ENCODE measurements around the gene DCAF6.

DNA sequence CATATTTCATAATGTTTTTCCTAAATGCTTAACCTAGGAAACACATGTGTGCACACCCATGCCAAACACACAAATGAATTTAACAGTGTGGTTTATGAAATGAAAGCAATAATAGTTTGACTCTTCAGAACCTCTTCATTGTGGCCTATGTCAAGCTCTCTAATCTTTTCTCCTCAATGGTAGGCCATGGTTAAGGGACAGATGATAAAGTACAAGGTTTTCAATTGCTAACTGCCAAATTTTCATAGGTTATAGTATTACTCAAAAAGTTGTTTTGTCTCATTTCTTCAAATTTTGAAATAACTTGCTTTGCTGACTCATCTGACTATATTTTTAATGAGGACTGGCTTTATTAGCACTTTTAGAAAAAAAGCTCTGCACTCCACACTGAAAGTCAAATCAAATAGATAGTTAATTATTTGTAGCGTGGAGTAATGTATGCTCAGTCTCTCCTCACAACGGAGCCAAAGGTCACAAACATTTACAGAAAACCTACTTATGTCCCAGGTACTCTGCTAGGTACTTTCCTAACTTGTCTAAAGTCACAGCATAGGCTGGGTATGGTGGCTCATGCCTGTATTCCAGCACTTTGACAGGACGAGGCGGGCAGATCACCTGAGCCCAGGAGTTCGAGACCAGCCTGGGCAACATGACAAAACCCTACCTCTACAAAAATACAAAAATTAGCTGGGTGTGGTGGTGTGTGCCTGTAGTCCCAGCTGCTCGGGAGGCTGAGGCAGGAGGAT, 19.5 kb upstream of the DCAF6 start:
- TF ChIP-seq TAF1 (IDR thresholded peaks at IDR 0.05; ENCODE audit: low read depth, low read length): no peak
- no peak for TF ChIP-seq POLR2A (IDR thresholded peaks at IDR 0.05; ENCODE audit: low read depth, low read length)
- no peak for TF ChIP-seq SPI1 (IDR thresholded peaks at IDR 0.05; ENCODE audit: low read depth, low read length)
- TF ChIP-seq POLR2AphosphoS5 (IDR thresholded peaks at IDR 0.05; ENCODE audit: low read depth, low read length): no peak
